PC-9 (cell line): Measurements from ENCODE around the gene CDC42EP1. TPM values are rescaled to one million over a fixed set of nuclear protein-coding genes. Genes with fewer than 3 reads are reported as not detected.
"Not testable (repeated sequence)": the region's sequence is repeated elsewhere in the genome, so short reads cannot be mapped to it uniquely, and the experiment has no call there.

Experiments
- BruUV-seq: library from RNA; stranded (reverse); fragments of 400-500 nt; replicated peaks from 2 replicates; lab custom pipeline; 2021; lab: Mats Ljungman, UMichigan
- CTCF ChIA-PET: fragments of 300-600 bp; sonication (Branson Sonifier 250); formaldehyde crosslinking; loops from one replicate; lab custom pipeline; 2022; ENCODE audit warnings: antibody characterized with exemption; lab: Charles Lee
- POLR2A ChIA-PET: fragments of 300-600 bp; sonication (Branson Sonifier 250); formaldehyde crosslinking; loops from one replicate; lab custom pipeline; 2022; ENCODE audit warnings: antibody characterized with exemption; ENCODE audit not compliant: unreplicated experiment; lab: Charles Lee
- DNase-seq, 2 experiments: peaks; one replicate each; pipeline versions ENCODE4 v3.0.0 to v3.0.0-alpha.2; 2015 to 2022; ENCODE audit warnings: mixed read lengths in 1 of 2
- H2AFZ ChIP-seq: fragments of 200-600 bp; sonication (generic); 2 replicates; pipeline ENCODE4 v1.8.1; 2017; ENCODE audit warnings: antibody characterized with exemption
- H3F3A ChIP-seq: fragments of 200-600 bp; sonication (generic); 2 replicates; pipeline ENCODE4 v1.8.1; 2017; ENCODE audit warnings: antibody characterized with exemption, mild to moderate bottlenecking, low read depth; ENCODE audit not compliant: insufficient read depth
- H3K27ac ChIP-seq: fragments of 200-600 bp; sonication (generic); 2 replicates; pipeline ENCODE4 v1.6.1; 2016; ENCODE audit warnings: mixed run types
- H3K27me3 ChIP-seq: fragments of 200-600 bp; sonication (generic); 2 replicates; pipeline ENCODE4 v1.6.1; 2016; ENCODE audit warnings: low read depth, mixed run types; ENCODE audit not compliant: insufficient read depth
- H3K36me3 ChIP-seq: fragments of 200-600 bp; sonication (generic); 2 replicates; pipeline ENCODE4 v1.6.1; 2016; ENCODE audit warnings: low read depth, mixed run types
- H3K4me1 ChIP-seq: fragments of 200-600 bp; sonication (generic); replicated peaks from 2 replicates; pipeline ENCODE4 v1.6.1; 2016; ENCODE audit warnings: mixed run types; ENCODE audit not compliant: insufficient read depth
- H3K4me2 ChIP-seq: fragments of 200-600 bp; sonication (generic); 2 replicates; pipeline ENCODE4 v1.6.1; 2017; ENCODE audit warnings: mixed run types
- H3K4me3 ChIP-seq: fragments of 200-600 bp; sonication (generic); 2 replicates; pipeline ENCODE4 v1.6.1; 2016; ENCODE audit warnings: mixed run types
- H3K79me2 ChIP-seq: fragments of 200-600 bp; sonication (generic); 2 replicates; pipeline ENCODE4 v1.6.1; 2017; ENCODE audit warnings: low read depth, mixed run types
- H3K9me2 ChIP-seq: fragments of 200-600 bp; sonication (generic); 2 replicates; pipeline ENCODE4 v1.8.1; 2017; ENCODE audit warnings: mild to moderate bottlenecking; ENCODE audit not compliant: insufficient read depth
- H3K9me3 ChIP-seq: fragments of 200-600 bp; sonication (generic); 2 replicates; pipeline ENCODE4 v1.8.1; 2016; ENCODE audit warnings: low read depth; ENCODE audit not compliant: insufficient read depth
- H4K20me1 ChIP-seq: fragments of 200-600 bp; sonication (generic); 2 replicates; pipeline ENCODE4 v1.8.1; 2017; ENCODE audit not compliant: insufficient read depth
- CTCF ChIP-seq: fragments of 200-600 bp; sonication (generic); conservative IDR thresholded peaks from 2 replicates; pipeline ENCODE4 v1.6.1; 2017; ENCODE audit warnings: mixed run types, antibody characterized with exemption, mild to moderate bottlenecking, moderate library complexity
- EZH2 ChIP-seq: fragments of 200-600 bp; sonication (generic); IDR thresholded peaks from 2 replicates; pipeline ENCODE4 v1.8.0; 2017; ENCODE audit warnings: antibody characterized with exemption, low read depth
- intact Hi-C: fragments of 100-400 bp; cut with micrococcal nuclease; formaldehyde crosslinking; loops from one replicate; pipeline ENCODE4 v1.10.0; 2022; ENCODE audit not compliant: unreplicated experiment
- total RNA-seq: library from RNA; stranded (reverse); gene quantifications from 2 replicates; pipeline ENCODE4 v1.2.3, GENCODE V29; 2021

Gene CDC42EP1
- total RNA-seq, 1 experiment from 2014 or later = 94.0 TPM

- BruUV-seq = TSS peak; percentile 79
- no peaks in the 10 kb centered on the region for H3K36me3 ChIP-seq
- intact Hi-C loops = loop anchor here (2.0 kb wide), 1 partner anchor 14 kb away; no protein-coding TSS in a partner anchor
- no peaks in the 10 kb centered on the region for H3K27me3 ChIP-seq
- H4K20me1 ChIP-seq = no peaks in the 10 kb centered on the region
- H3K79me2 ChIP-seq = no peaks in the 10 kb centered on the region
- ChIA-PET CTCF (interaction anchor here (1.9 kb wide), 1 partner anchor 18 kb away, joined by 5 read pairs; no protein-coding TSS in a partner anchor), POLR2A (no interaction called here)
- H3K4me1 ChIP-seq = peaks cover 45% of the 10 kb centered on the region
- no peak overlapping the region for H3K4me3 ChIP-seq
- peak overlapping the region; percentile 67 for H3K4me2 ChIP-seq
- H3K27ac ChIP-seq = peak overlapping the region; percentile 87
- H2AFZ ChIP-seq = no peak overlapping the region
- TF ChIP-seq EZH2 (no peak), CTCF (no peak)
- H3F3A ChIP-seq = peaks cover 47% of the 10 kb centered on the region
- no peaks in the 10 kb centered on the region for H3K9me2 ChIP-seq
- DNase-seq = peak in 1 of 2 experiments; percentile 51
- no peaks in the 10 kb centered on the region for H3K9me3 ChIP-seq
Observed at GRCh38 chr22:37526376-37526775, 33.9 kb upstream of the CDC42EP1 start.

- H3K79me2 ChIP-seq, H3K9me2 ChIP-seq, H4K20me1 ChIP-seq, POLR2A ChIA-PET, H3K36me3 ChIP-seq, H3K4me3 ChIP-seq, BruUV-seq, H2AFZ ChIP-seq, H3K27me3 ChIP-seq, H3K4me2 ChIP-seq, DNase-seq, H3K9me3 ChIP-seq: not testable (repeated sequence)
- Histone ChIP-seq H3K27ac (peak overlapping the region; percentile 87), H3K4me1 (peaks cover 45% of the 10 kb centered on the region), H3F3A (peaks cover 44% of the 10 kb centered on the region)
- intact Hi-C loops = loop anchor here (2.0 kb wide), 1 partner anchor 14 kb away; no protein-coding TSS in a partner anchor
- CTCF ChIA-PET = interaction anchor here (0.6 kb wide), 2 partner anchors 112 to 336 kb away, joined by 3 to 4 read pairs; partner anchors contain the start of gene SH3BP1
Observed at GRCh38 chr22:37527081-37527752, 33.1 kb upstream of the CDC42EP1 start.

GRCh38 chr22:37527952-37528351, 32.3 kb upstream of the CDC42EP1 start:
- peaks cover 44% of the 10 kb centered on the region for H3F3A ChIP-seq
- H3K4me3 ChIP-seq, H3K4me2 ChIP-seq, H3K27me3 ChIP-seq, H2AFZ ChIP-seq, H4K20me1 ChIP-seq, BruUV-seq, H3K9me3 ChIP-seq, H3K79me2 ChIP-seq, H3K9me2 ChIP-seq, H3K36me3 ChIP-seq, DNase-seq, POLR2A ChIA-PET: not testable (repeated sequence)
- peaks cover 47% of the 10 kb centered on the region for H3K4me1 ChIP-seq
- 0 out of 2 replicates have a peak overlapping the region, but pooled peaks have one; percentile 87 for H3K27ac ChIP-seq
- intact Hi-C loops = loop anchor here (2.0 kb wide), 1 partner anchor 15 kb away; no protein-coding TSS in a partner anchor
- CTCF ChIA-PET = interaction anchor here (0.6 kb wide), 1 partner anchor 112 kb away, joined by 4 read pairs; the partner anchor contains the start of gene SH3BP1

GRCh38 chr22:37529652-37530345, 30.5 kb upstream of the CDC42EP1 start:
- Histone ChIP-seq H3K27ac (no peak overlapping the region), H3K4me2 (no peak overlapping the region), H3K9me3 (no peaks in the 10 kb centered on the region), H4K20me1 (no peaks in the 10 kb centered on the region), H3K4me1 (peaks cover 59% of the 10 kb centered on the region), H2AFZ (no peak overlapping the region), H3K27me3 (no peaks in the 10 kb centered on the region), H3K79me2 (no peaks in the 10 kb centered on the region), H3F3A (peaks cover 50% of the 10 kb centered on the region), H3K9me2 (no peaks in the 10 kb centered on the region), H3K36me3 (no peaks in the 10 kb centered on the region), H3K4me3 (no peak overlapping the region)
- peak in 1 of 2 experiments; percentile 34 for DNase-seq
- TF ChIP-seq EZH2 = no peak
- TF ChIP-seq CTCF = no peak
- ChIA-PET POLR2A (interaction anchor here (0.7 kb wide), 1 partner anchor 79 kb away, joined by 5 read pairs; no protein-coding TSS in a partner anchor), CTCF (interaction anchor here (0.9 kb wide), 1 partner anchor 21 kb away, joined by 3 read pairs; no protein-coding TSS in a partner anchor)
- intact Hi-C loops = loop anchor here (10.0 kb wide), 1 partner anchor 435 kb away; no protein-coding TSS in a partner anchor
- BruUV-seq = no TSS peak
